Measurements from ENCODE around the gene ALOXE3. TPM values are rescaled to one million over a fixed set of nuclear protein-coding genes. Genes with fewer than 3 reads are reported as not detected.

The ALOXE3 gene
- total RNA-seq, 6 donors from 2014 or later, result not detected

- ATAC-seq (ENCODE audit: low FRiP score in 2 of 2), result no peak
- WGBS, 2 donors, result 74 to 81% methylated on average over 4 of the region's 4 CpGs
- H3K4me3 ChIP-seq, result no peak overlapping the region
- H3K9me3 ChIP-seq, result no peaks in the 10 kb centered on the region
- H3K27me3 ChIP-seq, result peaks cover 0 to 21% (median 7%) of the 10 kb centered on the region in 4 donors
- no peaks in the 10 kb centered on the region for H3K36me3 ChIP-seq
- H3K4me1 ChIP-seq, result peaks cover 19 to 35% (median 21%) of the 10 kb centered on the region in 4 donors
- no peak overlapping the region for H3K27ac ChIP-seq
- TF ChIP-seq POLR2A (IDR thresholded peaks at IDR 0.05) (no peak), POLR2AphosphoS5 (IDR thresholded peaks at IDR 0.05) (no peak), CTCF (IDR thresholded peaks at IDR 0.05) (no peak), EP300 (IDR thresholded peaks at IDR 0.05) (no peak)
- DNase-seq, result no peak
Measured at GRCh38 chr17:8067806-8068205, 50.5 kb downstream of the ALOXE3 start.

- Histone ChIP-seq H3K9me3 (no peaks in the 10 kb centered on the region), H3K36me3 (no peaks in the 10 kb centered on the region), H3K27ac (no peak overlapping the region), H3K27me3 (peaks cover 0 to 21% (median 3%) of the 10 kb centered on the region in 4 donors), H3K4me1 (peaks cover 13 to 33% (median 15%) of the 10 kb centered on the region in 4 donors), H3K4me3 (no peak overlapping the region)
- TF ChIP-seq POLR2A (IDR thresholded peaks at IDR 0.05) (no peak), CTCF (IDR thresholded peaks at IDR 0.05) (no peak), EP300 (IDR thresholded peaks at IDR 0.05) (no peak), POLR2AphosphoS5 (IDR thresholded peaks at IDR 0.05) (no peak)
- DNase-seq (no peak), ATAC-seq (ENCODE audit: low FRiP score in 2 of 2) (no peak)
- WGBS, 2 donors, result 66 to 72% methylated on average over 10 to 15 of the region's 15 CpGs
Measured at GRCh38 chr17:8066841-8067775, 51.2 kb downstream of the ALOXE3 start.

GRCh38 chr17:8064561-8065019 lies 53.7 kb downstream of the ALOXE3 start:
- ATAC-seq (ENCODE audit: low FRiP score in 2 of 2), result no peak
- peaks cover 0 to 25% (median 4%) of the 10 kb centered on the region in 4 donors for H3K27me3 ChIP-seq
- DNase-seq, result no peak
- H3K4me1 ChIP-seq, result peaks cover 6 to 29% (median 11%) of the 10 kb centered on the region in 4 donors
- no peak for TF ChIP-seq CTCF (IDR thresholded peaks at IDR 0.05)
- TF ChIP-seq POLR2A (IDR thresholded peaks at IDR 0.05), result no peak
- no peak for TF ChIP-seq POLR2AphosphoS5 (IDR thresholded peaks at IDR 0.05)
- TF ChIP-seq EP300 (IDR thresholded peaks at IDR 0.05), result no peak
- 54 to 59% methylated on average over 6 of the region's 6 CpGs for WGBS, 2 donors
- H3K4me3 ChIP-seq, result no peak overlapping the region
- no peaks in the 10 kb centered on the region for H3K9me3 ChIP-seq
- H3K36me3 ChIP-seq, result no peaks in the 10 kb centered on the region
- no peak overlapping the region for H3K27ac ChIP-seq

GRCh38 chr17:8063761-8064534 lies 54.4 kb downstream of the ALOXE3 start:
- WGBS, 2 donors, result 22 to 29% methylated on average over 10 to 16 of the region's 28 CpGs
- Histone ChIP-seq H3K4me1 (peaks cover 0 to 23% (median 7%) of the 10 kb centered on the region in 4 donors), H3K4me3 (no peak overlapping the region), H3K27me3 (peaks cover 0 to 25% (median 4%) of the 10 kb centered on the region in 4 donors), H3K27ac (no peak overlapping the region), H3K36me3 (no peaks in the 10 kb centered on the region), H3K9me3 (no peaks in the 10 kb centered on the region)
- no peak for DNase-seq
- TF ChIP-seq EP300 (IDR thresholded peaks at IDR 0.05) (no peak), POLR2AphosphoS5 (IDR thresholded peaks at IDR 0.05) (no peak), CTCF (IDR thresholded peaks at IDR 0.05) (no peak), POLR2A (IDR thresholded peaks at IDR 0.05) (no peak)
- no peak for ATAC-seq (ENCODE audit: low FRiP score in 2 of 2)

All from upper lobe of left lung (tissue), 6 donors.